ENCODE results near the gene MMP15. TPM values are rescaled to one million over a fixed set of nuclear protein-coding genes. Genes with fewer than 3 reads are reported as not detected.

The MMP15 gene
- total RNA-seq, 1 experiment from 2014 or later, result 55.5 TPM

DNA sequence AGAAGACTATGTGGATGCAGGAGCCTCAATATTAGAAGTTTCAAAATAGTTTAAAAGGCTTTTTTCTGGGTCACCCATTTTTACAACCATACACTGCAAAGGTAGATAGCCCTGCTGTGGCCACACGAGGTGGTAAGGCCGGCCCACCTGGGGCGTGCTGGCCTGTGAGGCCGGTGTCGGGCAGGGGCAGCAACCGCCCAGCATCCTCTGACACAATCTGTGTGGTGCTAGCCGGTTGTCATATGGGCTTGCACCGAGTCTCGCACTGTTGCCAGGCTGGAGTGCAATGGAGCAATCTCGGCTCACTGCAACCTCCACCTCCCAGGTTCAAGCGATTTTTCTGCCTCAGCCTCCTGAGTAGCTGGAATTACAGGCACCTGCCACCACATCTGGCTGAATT is 59.6 kb downstream of the MMP15 start:
- Mint-ChIP-seq H3K4me3 (no peak overlapping the region), H3K9me3 (no peaks in the 10 kb centered on the region), H3K4me1 (peaks cover 19% of the 10 kb centered on the region), H3K27ac (no peak overlapping the region), H3K36me3 (no peaks in the 10 kb centered on the region), H3K27me3 (ENCODE audit: low read depth) (peaks cover 6% of the 10 kb centered on the region)
- ChIA-PET CTCF (interaction anchor here (1.1 to 1.9 kb wide), 2 partner anchors 12 to 23 kb away, joined by 3 to 24 read pairs; no protein-coding TSS in a partner anchor), POLR2A (no interaction called here)
- TF ChIP-seq, protein P1, sequence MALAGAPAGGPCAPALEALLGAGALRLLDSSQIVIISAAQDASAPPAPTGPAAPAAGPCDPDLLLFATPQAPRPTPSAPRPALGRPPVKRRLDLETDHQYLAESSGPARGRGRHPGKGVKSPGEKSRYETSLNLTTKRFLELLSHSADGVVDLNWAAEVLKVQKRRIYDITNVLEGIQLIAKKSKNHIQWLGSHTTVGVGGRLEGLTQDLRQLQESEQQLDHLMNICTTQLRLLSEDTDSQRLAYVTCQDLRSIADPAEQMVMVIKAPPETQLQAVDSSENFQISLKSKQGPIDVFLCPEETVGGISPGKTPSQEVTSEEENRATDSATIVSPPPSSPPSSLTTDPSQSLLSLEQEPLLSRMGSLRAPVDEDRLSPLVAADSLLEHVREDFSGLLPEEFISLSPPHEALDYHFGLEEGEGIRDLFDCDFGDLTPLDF (CRISPR knock-in tag; IDR thresholded peaks at IDR 0.05), result no peak
- TF ChIP-seq ESRRA (CRISPR knock-in tag; IDR thresholded peaks at IDR 0.05; ENCODE audit: borderline replicate concordance) (no peak), ATF1 (CRISPR knock-in tag; IDR thresholded peaks at IDR 0.05) (no peak)
- ATAC-seq (no peak), DNase-seq (ENCODE audit: low spot score) (no peak)

DNA sequence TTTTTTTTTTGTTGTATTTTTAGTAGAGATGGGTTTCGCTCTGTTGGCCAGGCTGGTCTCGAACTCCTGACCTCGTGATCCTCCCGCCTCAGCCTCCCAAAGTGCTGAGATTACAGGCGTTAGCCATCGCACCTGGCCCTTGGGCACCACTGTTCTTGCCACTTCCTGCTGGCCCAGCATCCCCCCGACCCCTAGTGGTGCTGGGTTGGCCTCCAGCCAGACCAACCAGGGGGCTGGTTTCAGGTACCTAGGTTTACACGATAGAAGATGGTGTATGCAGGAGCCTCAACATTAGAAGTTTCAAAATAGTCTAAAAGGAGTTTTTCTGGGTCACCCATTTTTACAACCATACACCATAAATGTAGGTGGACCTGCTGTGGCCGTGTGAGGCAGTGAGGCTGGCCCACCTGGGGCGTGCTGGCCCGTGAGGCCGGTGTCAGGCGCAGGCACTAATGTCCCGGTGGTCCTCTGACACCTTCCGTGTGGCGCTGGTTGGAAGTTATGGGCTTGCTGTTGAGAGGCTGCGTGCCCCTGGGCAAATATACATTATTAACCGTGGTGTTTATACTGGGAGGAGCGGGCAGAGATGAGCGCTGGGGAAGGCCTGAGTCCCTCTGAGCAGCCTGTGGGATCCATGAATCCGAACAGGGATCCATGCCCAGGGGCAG is 60.2 kb downstream of the MMP15 start:
- ChIA-PET CTCF (interaction anchor here (1.9 kb wide), 1 partner anchor 11 kb away, joined by 24 read pairs; no protein-coding TSS in a partner anchor), POLR2A (interaction anchor here (0.6 kb wide), 1 partner anchor 826 kb away, joined by 3 read pairs; no protein-coding TSS in a partner anchor)
- DNase-seq (ENCODE audit: low spot score) (no peak), ATAC-seq (no peak)
- H3K4me3 Mint-ChIP-seq, result no peak overlapping the region
- H3K9me3 Mint-ChIP-seq, result no peaks in the 10 kb centered on the region
- H3K36me3 Mint-ChIP-seq, result no peaks in the 10 kb centered on the region
- H3K27me3 Mint-ChIP-seq (ENCODE audit: low read depth), result peaks cover 6% of the 10 kb centered on the region
- TF ChIP-seq, protein P2, sequence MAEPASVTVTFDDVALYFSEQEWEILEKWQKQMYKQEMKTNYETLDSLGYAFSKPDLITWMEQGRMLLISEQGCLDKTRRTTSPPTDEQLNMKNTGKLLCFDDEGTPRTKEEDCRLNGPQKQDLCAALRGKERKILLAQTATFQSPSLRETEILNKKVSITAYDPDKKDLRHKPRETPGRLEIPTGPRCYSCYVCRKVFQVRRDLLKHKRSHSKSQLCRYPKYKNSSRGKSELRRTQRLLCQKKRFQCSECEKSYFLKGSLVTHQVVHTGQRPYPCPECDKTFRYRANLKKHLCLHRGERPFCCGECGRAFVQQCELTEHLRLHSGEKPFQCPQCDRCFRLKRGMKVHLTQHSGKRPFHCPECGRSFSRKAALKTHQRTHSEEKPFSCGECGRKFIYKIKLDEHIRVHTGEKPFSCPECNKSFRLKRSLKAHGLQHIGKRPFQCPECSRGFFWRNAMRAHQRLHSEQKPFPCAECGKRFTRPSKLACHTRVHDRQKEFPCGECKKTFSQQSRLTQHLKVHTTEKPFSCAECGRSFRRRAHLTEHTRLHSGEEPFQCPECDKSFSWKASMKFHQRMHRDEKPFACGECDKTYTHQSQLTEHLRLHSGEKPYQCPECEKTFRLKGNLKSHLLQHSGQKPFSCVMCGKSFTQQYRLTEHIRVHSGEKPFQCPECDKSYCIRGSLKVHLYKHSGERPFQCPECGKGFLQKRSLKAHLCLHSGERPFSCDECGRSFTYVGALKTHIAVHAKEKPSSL (CRISPR knock-in tag; conservative IDR thresholded peaks at IDR 0.05), result no peak
- TF ChIP-seq JUN (CRISPR knock-in tag; IDR thresholded peaks at IDR 0.05), result no peak
- no peak for TF ChIP-seq ZNF671 (CRISPR knock-in tag; IDR thresholded peaks at IDR 0.05)
- TF ChIP-seq, protein P3, sequence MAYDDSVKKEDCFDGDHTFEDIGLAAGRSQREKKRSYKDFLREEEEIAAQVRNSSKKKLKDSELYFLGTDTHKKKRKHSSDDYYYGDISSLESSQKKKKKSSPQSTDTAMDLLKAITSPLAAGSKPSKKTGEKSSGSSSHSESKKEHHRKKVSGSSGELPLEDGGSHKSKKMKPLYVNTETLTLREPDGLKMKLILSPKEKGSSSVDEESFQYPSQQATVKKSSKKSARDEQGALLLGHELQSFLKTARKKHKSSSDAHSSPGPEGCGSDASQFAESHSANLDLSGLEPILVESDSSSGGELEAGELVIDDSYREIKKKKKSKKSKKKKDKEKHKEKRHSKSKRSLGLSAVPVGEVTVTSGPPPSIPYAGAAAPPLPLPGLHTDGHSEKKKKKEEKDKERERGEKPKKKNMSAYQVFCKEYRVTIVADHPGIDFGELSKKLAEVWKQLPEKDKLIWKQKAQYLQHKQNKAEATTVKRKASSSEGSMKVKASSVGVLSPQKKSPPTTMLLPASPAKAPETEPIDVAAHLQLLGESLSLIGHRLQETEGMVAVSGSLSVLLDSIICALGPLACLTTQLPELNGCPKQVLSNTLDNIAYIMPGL (CRISPR knock-in tag; IDR thresholded peaks at IDR 0.05), result no peak
- no peak for TF ChIP-seq ZNF423 (CRISPR knock-in tag; IDR thresholded peaks at IDR 0.05)
- TF ChIP-seq ELF4 (CRISPR knock-in tag; IDR thresholded peaks at IDR 0.05; ENCODE audit: low read depth), result no peak
- TF ChIP-seq KAT7 (CRISPR knock-in tag; IDR thresholded peaks at IDR 0.05; ENCODE audit: borderline replicate concordance), result no peak
- TF ChIP-seq, protein P4, sequence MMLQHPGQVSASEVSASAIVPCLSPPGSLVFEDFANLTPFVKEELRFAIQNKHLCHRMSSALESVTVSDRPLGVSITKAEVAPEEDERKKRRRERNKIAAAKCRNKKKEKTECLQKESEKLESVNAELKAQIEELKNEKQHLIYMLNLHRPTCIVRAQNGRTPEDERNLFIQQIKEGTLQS (CRISPR knock-in tag; conservative IDR thresholded peaks at IDR 0.05), result no peak
- TF ChIP-seq, protein P1 (CRISPR knock-in tag; IDR thresholded peaks at IDR 0.05), result no peak
- no peak for TF ChIP-seq ATF1 (CRISPR knock-in tag; IDR thresholded peaks at IDR 0.05)
- TF ChIP-seq, protein P5, sequence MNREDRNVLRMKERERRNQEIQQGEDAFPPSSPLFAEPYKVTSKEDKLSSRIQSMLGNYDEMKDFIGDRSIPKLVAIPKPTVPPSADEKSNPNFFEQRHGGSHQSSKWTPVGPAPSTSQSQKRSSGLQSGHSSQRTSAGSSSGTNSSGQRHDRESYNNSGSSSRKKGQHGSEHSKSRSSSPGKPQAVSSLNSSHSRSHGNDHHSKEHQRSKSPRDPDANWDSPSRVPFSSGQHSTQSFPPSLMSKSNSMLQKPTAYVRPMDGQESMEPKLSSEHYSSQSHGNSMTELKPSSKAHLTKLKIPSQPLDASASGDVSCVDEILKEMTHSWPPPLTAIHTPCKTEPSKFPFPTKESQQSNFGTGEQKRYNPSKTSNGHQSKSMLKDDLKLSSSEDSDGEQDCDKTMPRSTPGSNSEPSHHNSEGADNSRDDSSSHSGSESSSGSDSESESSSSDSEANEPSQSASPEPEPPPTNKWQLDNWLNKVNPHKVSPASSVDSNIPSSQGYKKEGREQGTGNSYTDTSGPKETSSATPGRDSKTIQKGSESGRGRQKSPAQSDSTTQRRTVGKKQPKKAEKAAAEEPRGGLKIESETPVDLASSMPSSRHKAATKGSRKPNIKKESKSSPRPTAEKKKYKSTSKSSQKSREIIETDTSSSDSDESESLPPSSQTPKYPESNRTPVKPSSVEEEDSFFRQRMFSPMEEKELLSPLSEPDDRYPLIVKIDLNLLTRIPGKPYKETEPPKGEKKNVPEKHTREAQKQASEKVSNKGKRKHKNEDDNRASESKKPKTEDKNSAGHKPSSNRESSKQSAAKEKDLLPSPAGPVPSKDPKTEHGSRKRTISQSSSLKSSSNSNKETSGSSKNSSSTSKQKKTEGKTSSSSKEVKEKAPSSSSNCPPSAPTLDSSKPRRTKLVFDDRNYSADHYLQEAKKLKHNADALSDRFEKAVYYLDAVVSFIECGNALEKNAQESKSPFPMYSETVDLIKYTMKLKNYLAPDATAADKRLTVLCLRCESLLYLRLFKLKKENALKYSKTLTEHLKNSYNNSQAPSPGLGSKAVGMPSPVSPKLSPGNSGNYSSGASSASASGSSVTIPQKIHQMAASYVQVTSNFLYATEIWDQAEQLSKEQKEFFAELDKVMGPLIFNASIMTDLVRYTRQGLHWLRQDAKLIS (CRISPR knock-in tag; IDR thresholded peaks at IDR 0.05; ENCODE audit: borderline replicate concordance), result no peak
- TF ChIP-seq, protein P6, sequence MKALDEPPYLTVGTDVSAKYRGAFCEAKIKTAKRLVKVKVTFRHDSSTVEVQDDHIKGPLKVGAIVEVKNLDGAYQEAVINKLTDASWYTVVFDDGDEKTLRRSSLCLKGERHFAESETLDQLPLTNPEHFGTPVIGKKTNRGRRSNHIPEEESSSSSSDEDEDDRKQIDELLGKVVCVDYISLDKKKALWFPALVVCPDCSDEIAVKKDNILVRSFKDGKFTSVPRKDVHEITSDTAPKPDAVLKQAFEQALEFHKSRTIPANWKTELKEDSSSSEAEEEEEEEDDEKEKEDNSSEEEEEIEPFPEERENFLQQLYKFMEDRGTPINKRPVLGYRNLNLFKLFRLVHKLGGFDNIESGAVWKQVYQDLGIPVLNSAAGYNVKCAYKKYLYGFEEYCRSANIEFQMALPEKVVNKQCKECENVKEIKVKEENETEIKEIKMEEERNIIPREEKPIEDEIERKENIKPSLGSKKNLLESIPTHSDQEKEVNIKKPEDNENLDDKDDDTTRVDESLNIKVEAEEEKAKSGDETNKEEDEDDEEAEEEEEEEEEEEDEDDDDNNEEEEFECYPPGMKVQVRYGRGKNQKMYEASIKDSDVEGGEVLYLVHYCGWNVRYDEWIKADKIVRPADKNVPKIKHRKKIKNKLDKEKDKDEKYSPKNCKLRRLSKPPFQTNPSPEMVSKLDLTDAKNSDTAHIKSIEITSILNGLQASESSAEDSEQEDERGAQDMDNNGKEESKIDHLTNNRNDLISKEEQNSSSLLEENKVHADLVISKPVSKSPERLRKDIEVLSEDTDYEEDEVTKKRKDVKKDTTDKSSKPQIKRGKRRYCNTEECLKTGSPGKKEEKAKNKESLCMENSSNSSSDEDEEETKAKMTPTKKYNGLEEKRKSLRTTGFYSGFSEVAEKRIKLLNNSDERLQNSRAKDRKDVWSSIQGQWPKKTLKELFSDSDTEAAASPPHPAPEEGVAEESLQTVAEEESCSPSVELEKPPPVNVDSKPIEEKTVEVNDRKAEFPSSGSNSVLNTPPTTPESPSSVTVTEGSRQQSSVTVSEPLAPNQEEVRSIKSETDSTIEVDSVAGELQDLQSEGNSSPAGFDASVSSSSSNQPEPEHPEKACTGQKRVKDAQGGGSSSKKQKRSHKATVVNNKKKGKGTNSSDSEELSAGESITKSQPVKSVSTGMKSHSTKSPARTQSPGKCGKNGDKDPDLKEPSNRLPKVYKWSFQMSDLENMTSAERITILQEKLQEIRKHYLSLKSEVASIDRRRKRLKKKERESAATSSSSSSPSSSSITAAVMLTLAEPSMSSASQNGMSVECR (CRISPR knock-in tag; IDR thresholded peaks at IDR 0.05; ENCODE audit: borderline replicate concordance), result no peak
- TF ChIP-seq MYBL2 (CRISPR knock-in tag; IDR thresholded peaks at IDR 0.05), result no peak
- TF ChIP-seq NFYB (CRISPR knock-in tag; conservative IDR thresholded peaks at IDR 0.05; ENCODE audit: low read depth), result no peak
- TF ChIP-seq SMAD3 (CRISPR knock-in tag; IDR thresholded peaks at IDR 0.05; ENCODE audit: borderline replicate concordance), result no peak
- TF ChIP-seq OVOL2 (CRISPR knock-in tag; IDR thresholded peaks at IDR 0.05; ENCODE audit: borderline replicate concordance), result no peak
- no peak overlapping the region for H3K27ac Mint-ChIP-seq
- peaks cover 19% of the 10 kb centered on the region for H3K4me1 Mint-ChIP-seq
